Mammary epithelial cell (primary cell): Measurements from ENCODE around the gene TRIM17.

Source experiments
- CTCF ChIP-seq, 2 donors: IDR thresholded peaks in 1 of 2; conservative IDR thresholded peaks in 1 of 2; 2 replicates each; pipeline ENCODE4 v1.5.1; 2011 to 2012; ENCODE audit warnings: inconsistent platforms in 2 of 2, low read length in 2 of 2, mild to moderate bottlenecking in 2 of 2, control low read depth in 1 of 2, low read depth in 1 of 2; ENCODE audit not compliant: insufficient read depth in 1 of 2; ENCODE audit errors: extremely low read depth in 1 of 2
- EZH2 ChIP-seq: IDR thresholded peaks from 2 replicates; pipeline ENCODE4 v1.6.1; 2012; ENCODE audit warnings: low read length, inconsistent platforms, borderline replicate concordance

DNA sequence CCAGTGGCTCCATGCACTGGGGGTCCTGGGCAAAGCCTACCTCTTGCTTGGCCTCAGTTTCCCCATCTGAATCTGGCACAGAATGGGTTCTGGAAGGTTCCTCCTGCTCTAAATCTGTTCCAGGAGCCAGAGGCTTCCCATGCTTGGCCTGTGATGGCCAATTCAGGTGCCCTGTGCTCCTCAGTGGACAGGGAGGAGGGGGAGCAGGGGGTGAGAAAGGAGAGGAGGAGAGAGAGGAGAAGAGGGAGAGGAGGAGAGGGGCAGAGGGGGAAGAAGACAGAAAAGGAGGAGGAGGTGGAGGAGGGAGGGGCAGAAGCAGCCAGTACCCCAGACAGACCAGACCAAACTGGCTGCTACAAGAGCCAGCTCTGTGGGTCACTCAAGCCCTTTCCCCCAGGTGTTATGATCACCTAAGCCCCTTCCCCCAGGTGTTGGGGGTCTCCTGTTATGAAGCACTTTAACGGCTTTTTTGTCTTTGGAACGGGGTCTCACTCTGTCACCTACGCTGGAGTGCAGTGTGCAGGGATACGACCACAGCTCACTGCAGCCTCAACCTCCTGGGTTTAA lies 53.7 kb downstream of the TRIM17 start:
- no peak for TF ChIP-seq CTCF (conservative IDR thresholded peaks at IDR 0.05 in 1 of 2, IDR thresholded peaks at IDR 0.05 in 1 of 2; ENCODE audit: extremely low read depth in 1 of 2, insufficient read depth in 1 of 2, low read depth in 1 of 2, low read length in 2 of 2)
- no peak for TF ChIP-seq EZH2
